ENCODE measurements around the gene ZNF226. TPM values are rescaled to one million over a fixed set of nuclear protein-coding genes. Genes with fewer than 3 reads are reported as not detected.

ZNF226 gene
- total and polyA plus RNA-seq, 9 of the 15 experiments (the other 6 are each of a cell fraction or from before 2014, with no cell fraction given) = 6.2 to 19.4 (median 9.3) TPM

DNA sequence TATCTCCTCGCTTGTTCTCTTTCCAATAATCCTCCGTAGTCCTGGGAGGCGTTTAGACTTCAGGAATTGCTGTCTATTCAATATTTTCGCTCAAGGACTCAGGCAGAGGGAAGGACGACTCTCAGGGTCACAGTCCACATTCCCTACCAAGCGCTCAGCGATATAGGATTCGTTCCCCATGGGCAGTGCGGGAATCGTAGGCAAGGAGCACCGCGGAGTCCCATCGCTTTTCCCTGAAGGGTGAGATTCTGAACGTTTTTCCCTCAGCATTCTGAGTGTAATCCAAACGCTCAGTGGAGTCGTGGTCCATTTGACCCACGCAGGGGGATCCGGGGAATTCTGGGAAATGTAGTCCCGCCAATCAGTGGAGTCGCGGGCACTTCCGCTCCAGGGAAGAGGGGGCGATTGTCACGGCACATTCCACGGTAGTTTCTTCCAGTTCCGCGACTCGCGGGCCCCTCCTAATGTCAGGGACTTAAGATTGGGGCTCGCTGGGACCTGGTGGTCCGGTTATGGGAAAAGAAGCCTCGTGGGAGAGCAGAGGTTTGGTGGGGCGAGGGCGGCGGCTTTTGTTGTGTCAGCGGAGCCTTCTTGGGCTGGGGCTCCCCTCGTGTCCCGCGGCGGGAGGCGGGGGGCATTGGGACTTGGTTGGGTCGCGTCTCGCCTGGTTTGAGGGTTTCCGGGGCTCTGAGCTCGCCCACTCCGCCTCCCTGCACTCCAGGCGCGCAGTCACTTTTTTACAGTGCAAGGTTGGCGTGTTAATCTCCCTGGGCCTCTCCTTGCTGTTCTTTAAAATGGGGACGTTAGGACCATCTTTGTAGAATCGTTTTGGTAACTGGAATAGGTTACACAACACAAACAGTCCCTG lies 23.5 kb upstream of the ZNF226 start, which contains the start of gene ZNF234 (continued):
- TF ChIP-seq SAFB2 (IDR thresholded peaks at IDR 0.05; ENCODE audit: borderline replicate concordance, low read depth, low read length, severe bottlenecking) = no peak
- no peak for TF ChIP-seq ZNF133 (CRISPR knock-in tag; IDR thresholded peaks at IDR 0.05)
- peak in 1 of 2 experiments; percentile 52; a peak in 1 of 4 replicates for TF ChIP-seq RCOR1 (IDR thresholded peaks at IDR 0.05; ENCODE audit: borderline replicate concordance in 1 of 2, low read depth in 2 of 2, low read length in 2 of 2)
- peak; percentile 70 for TF ChIP-seq RBM25 (IDR thresholded peaks at IDR 0.05; ENCODE audit: low read depth, low read length, severe bottlenecking)
- peak; percentile 72 to 78 for TF ChIP-seq KDM1A (IDR thresholded peaks at IDR 0.05)
- peak; percentile 33; the same call in 1 of the 2 replicates for TF ChIP-seq ZBTB7A (IDR thresholded peaks at IDR 0.05; ENCODE audit: borderline replicate concordance, control insufficient read depth, low read depth, low read length)
- TF ChIP-seq EP400 (IDR thresholded peaks at IDR 0.05) = 0 out of 2 replicates have a peak, but pooled peaks have one; percentile 28
- TF ChIP-seq SPI1 (IDR thresholded peaks at IDR 0.05; ENCODE audit: borderline replicate concordance, low read depth, low read length) = peak; percentile 78
- peak; percentile 80 for TF ChIP-seq HCFC1 (IDR thresholded peaks at IDR 0.05; ENCODE audit: low read depth, low read length)
- TF ChIP-seq SAP30 (IDR thresholded peaks at IDR 0.05; ENCODE audit: borderline replicate concordance, insufficient read depth, low read depth, low read length, poor library complexity, severe bottlenecking) = no peak
- TF ChIP-seq, protein P1, sequence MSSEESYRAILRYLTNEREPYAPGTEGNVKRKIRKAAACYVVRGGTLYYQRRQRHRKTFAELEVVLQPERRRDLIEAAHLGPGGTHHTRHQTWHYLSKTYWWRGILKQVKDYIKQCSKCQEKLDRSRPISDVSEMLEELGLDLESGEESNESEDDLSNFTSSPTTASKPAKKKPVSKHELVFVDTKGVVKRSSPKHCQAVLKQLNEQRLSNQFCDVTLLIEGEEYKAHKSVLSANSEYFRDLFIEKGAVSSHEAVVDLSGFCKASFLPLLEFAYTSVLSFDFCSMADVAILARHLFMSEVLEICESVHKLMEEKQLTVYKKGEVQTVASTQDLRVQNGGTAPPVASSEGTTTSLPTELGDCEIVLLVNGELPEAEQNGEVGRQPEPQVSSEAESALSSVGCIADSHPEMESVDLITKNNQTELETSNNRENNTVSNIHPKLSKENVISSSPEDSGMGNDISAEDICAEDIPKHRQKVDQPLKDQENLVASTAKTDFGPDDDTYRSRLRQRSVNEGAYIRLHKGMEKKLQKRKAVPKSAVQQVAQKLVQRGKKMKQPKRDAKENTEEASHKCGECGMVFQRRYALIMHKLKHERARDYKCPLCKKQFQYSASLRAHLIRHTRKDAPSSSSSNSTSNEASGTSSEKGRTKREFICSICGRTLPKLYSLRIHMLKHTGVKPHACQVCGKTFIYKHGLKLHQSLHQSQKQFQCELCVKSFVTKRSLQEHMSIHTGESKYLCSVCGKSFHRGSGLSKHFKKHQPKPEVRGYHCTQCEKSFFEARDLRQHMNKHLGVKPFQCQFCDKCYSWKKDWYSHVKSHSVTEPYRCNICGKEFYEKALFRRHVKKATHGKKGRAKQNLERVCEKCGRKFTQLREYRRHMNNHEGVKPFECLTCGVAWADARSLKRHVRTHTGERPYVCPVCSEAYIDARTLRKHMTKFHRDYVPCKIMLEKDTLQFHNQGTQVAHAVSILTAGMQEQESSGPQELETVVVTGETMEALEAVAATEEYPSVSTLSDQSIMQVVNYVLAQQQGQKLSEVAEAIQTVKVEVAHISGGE (CRISPR knock-in tag; IDR thresholded peaks at IDR 0.05) = peak in 1 of 3 experiments; percentile 48; a peak in 1 of 6 replicates
- no peak for TF ChIP-seq MEIS2 (IDR thresholded peaks at IDR 0.05; ENCODE audit: partially characterized antibody)
- TF ChIP-seq CBX1 (IDR thresholded peaks at IDR 0.05; ENCODE audit: low read depth) = peak; percentile 80; the same call in 1 of the 2 replicates
- TF ChIP-seq, protein P2, sequence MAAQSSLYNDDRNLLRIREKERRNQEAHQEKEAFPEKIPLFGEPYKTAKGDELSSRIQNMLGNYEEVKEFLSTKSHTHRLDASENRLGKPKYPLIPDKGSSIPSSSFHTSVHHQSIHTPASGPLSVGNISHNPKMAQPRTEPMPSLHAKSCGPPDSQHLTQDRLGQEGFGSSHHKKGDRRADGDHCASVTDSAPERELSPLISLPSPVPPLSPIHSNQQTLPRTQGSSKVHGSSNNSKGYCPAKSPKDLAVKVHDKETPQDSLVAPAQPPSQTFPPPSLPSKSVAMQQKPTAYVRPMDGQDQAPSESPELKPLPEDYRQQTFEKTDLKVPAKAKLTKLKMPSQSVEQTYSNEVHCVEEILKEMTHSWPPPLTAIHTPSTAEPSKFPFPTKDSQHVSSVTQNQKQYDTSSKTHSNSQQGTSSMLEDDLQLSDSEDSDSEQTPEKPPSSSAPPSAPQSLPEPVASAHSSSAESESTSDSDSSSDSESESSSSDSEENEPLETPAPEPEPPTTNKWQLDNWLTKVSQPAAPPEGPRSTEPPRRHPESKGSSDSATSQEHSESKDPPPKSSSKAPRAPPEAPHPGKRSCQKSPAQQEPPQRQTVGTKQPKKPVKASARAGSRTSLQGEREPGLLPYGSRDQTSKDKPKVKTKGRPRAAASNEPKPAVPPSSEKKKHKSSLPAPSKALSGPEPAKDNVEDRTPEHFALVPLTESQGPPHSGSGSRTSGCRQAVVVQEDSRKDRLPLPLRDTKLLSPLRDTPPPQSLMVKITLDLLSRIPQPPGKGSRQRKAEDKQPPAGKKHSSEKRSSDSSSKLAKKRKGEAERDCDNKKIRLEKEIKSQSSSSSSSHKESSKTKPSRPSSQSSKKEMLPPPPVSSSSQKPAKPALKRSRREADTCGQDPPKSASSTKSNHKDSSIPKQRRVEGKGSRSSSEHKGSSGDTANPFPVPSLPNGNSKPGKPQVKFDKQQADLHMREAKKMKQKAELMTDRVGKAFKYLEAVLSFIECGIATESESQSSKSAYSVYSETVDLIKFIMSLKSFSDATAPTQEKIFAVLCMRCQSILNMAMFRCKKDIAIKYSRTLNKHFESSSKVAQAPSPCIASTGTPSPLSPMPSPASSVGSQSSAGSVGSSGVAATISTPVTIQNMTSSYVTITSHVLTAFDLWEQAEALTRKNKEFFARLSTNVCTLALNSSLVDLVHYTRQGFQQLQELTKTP (IDR thresholded peaks at IDR 0.05; ENCODE audit: low read depth in 1 of 2, partially characterized antibody in 2 of 2) = peak in 1 of 2 experiments; percentile 85
- TF ChIP-seq, protein P3, sequence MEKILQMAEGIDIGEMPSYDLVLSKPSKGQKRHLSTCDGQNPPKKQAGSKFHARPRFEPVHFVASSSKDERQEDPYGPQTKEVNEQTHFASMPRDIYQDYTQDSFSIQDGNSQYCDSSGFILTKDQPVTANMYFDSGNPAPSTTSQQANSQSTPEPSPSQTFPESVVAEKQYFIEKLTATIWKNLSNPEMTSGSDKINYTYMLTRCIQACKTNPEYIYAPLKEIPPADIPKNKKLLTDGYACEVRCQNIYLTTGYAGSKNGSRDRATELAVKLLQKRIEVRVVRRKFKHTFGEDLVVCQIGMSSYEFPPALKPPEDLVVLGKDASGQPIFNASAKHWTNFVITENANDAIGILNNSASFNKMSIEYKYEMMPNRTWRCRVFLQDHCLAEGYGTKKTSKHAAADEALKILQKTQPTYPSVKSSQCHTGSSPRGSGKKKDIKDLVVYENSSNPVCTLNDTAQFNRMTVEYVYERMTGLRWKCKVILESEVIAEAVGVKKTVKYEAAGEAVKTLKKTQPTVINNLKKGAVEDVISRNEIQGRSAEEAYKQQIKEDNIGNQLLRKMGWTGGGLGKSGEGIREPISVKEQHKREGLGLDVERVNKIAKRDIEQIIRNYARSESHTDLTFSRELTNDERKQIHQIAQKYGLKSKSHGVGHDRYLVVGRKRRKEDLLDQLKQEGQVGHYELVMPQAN (IDR thresholded peaks at IDR 0.05; ENCODE audit: borderline replicate concordance) = peak; percentile 21; the same call in 1 of the 2 replicates
